Measurements from ENCODE around the gene TYMP.

DNA sequence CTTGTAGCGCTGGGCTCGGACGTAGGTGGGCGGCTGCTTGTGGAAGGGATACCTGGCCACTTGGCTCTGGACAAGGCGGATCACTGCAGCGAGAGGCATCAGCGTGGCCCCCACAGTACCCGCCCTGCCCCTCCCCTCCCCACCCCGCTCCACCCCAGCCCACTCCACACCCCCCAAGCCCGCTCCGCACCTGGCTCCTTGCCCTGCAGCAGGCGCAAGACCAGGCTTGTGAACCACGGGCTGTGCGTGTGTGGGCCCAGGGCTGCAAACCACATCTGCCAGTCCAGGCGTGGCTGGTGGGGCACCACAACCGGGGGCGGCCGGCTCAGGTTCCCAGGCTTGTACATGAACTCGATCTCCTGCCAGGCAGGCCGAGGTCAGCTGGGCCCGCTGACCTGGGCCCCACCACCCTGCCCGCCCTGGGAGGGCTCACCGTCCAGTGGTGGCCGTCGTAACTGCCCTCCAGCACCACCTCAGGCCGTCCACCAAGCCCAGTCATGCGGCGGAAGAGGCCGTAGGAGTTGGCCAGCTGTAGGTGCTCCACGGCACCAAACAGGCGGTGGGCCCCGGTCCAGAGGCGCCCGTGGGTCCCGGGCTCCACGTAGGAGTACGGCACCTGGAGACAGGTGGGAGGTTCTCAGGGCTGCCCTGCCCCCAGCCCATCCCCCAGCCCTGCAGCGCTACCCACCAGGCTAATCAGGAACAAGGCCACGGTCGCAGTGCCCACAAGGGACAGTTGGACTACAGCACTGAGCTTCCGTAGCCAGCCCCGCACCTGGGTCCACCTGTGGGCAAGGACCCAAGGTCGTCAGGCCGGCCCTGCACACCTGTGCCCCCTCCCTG, 25.2 kb downstream of the TYMP start:
- TF ChIP-seq, protein P1, sequence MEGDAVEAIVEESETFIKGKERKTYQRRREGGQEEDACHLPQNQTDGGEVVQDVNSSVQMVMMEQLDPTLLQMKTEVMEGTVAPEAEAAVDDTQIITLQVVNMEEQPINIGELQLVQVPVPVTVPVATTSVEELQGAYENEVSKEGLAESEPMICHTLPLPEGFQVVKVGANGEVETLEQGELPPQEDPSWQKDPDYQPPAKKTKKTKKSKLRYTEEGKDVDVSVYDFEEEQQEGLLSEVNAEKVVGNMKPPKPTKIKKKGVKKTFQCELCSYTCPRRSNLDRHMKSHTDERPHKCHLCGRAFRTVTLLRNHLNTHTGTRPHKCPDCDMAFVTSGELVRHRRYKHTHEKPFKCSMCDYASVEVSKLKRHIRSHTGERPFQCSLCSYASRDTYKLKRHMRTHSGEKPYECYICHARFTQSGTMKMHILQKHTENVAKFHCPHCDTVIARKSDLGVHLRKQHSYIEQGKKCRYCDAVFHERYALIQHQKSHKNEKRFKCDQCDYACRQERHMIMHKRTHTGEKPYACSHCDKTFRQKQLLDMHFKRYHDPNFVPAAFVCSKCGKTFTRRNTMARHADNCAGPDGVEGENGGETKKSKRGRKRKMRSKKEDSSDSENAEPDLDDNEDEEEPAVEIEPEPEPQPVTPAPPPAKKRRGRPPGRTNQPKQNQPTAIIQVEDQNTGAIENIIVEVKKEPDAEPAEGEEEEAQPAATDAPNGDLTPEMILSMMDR (conservative IDR thresholded peaks at IDR 0.05; ENCODE audit: low read depth, low read length) = no peak
- TF ChIP-seq FOS (IDR thresholded peaks at IDR 0.05; ENCODE audit: low read depth, low read length) = no peak
- no peak for TF ChIP-seq POLR2A (IDR thresholded peaks at IDR 0.05; ENCODE audit: low read depth, low read length)
- no peak for TF ChIP-seq SMC3 (IDR thresholded peaks at IDR 0.05; ENCODE audit: low read depth, low read length)
- no peak for TF ChIP-seq CEBPB (IDR thresholded peaks at IDR 0.05; ENCODE audit: low read depth, low read length)
- no peak for TF ChIP-seq RCOR1 (IDR thresholded peaks at IDR 0.05; ENCODE audit: insufficient replicate concordance, low read length)
- no peak for TF ChIP-seq MAFK (IDR thresholded peaks at IDR 0.05; ENCODE audit: low read depth, low read length)
- TF ChIP-seq RFX5 (IDR thresholded peaks at IDR 0.05; ENCODE audit: low read depth, low read length) = no peak
- TF ChIP-seq BHLHE40 (IDR thresholded peaks at IDR 0.05; ENCODE audit: low read depth, low read length) = no peak
